Activated B cell treated with CpG ODN at 0.5 μM for 24 hours (primary cell): ENCODE results near the gene ANKIB1. TPM values are rescaled to one million over a fixed set of nuclear protein-coding genes. Genes with fewer than 3 reads are reported as not detected.

Source experiments
- ATAC-seq: fragments of 200-7000 bp; cut with Tn5 transposase; one replicate; pipeline ENCODE4 v1.10.0; 2021; ENCODE audit warnings: low read depth, mild to moderate bottlenecking, moderate library complexity
- CTCF ChIA-PET: fragments of 350-600 bp; sonication (Branson Sonifier 250); formaldehyde crosslinking; loops from one replicate; lab custom pipeline; 2021; ENCODE audit warnings: antibody characterized with exemption; lab: Charles Lee
- POLR2A ChIA-PET: fragments of 350-600 bp; sonication (Branson Sonifier 250); formaldehyde crosslinking; loops from one replicate; lab custom pipeline; 2021; ENCODE audit warnings: antibody characterized with exemption; lab: Charles Lee
- DNase-seq: peaks from one replicate; pipeline ENCODE4 v3.0.0; 2022
- H3K27ac Mint-ChIP-seq: one replicate; pipeline ENCODE4 v1.8.0; 2020; ENCODE audit warnings: mixed read lengths
- H3K27me3 Mint-ChIP-seq: one replicate; pipeline ENCODE4 v1.8.0; 2021; ENCODE audit warnings: mixed read lengths
- H3K36me3 Mint-ChIP-seq: one replicate; pipeline ENCODE4 v1.8.0; 2021; ENCODE audit warnings: low read depth, mixed read lengths
- H3K4me1 Mint-ChIP-seq: one replicate; pipeline ENCODE4 v1.8.0; 2021; ENCODE audit warnings: mixed read lengths
- H3K4me3 Mint-ChIP-seq: one replicate; pipeline ENCODE4 v1.8.0; 2020; ENCODE audit warnings: mild to moderate bottlenecking, mixed read lengths
- H3K9me3 Mint-ChIP-seq: one replicate; pipeline ENCODE4 v1.8.0; 2020; ENCODE audit warnings: mixed read lengths
- CTCF ChIP-seq: fragments of 200-600 bp; IDR thresholded peaks from one replicate; pipeline ENCODE4 v1.8.0; 2022; ENCODE audit warnings: antibody characterized with exemption, mild to moderate bottlenecking
- intact Hi-C: fragments of 100-400 bp; cut with micrococcal nuclease; formaldehyde crosslinking; loops from one replicate; pipeline ENCODE4 v1.15.1; 2024
- total RNA-seq: library from RNA; stranded (reverse); gene quantifications from 2 replicates; pipeline ENCODE4 v1.2.3, GENCODE V29; 2022

The ANKIB1 gene
- total RNA-seq, 1 donor from 2014 or later = 50.6 TPM

DNA sequence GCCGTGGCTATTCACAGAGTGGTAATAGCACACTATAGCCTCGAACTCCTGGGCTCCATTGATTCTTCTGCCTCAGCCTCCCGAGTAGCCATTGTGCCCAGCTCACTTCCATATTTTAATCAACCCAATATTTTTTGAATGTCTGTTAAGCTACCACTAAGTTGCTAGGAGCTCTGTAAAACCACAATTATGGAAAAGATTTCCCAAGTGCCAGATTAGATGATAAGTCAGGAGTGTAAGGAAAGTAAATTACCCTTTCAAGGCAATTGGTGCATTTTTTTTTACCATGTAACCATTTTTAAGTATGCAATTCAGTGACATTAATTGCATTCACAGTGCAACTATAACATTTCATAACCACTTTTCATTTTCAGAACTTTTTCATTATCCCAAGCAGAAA lies 114.0 kb downstream of the ANKIB1 start:
- Mint-ChIP-seq H3K36me3 (peaks cover 55% of the 10 kb centered on the region), H3K4me3 (no peak overlapping the region), H3K9me3 (no peaks in the 10 kb centered on the region), H3K4me1 (no peaks in the 10 kb centered on the region), H3K27me3 (no peaks in the 10 kb centered on the region), H3K27ac (no peak overlapping the region)
- ATAC-seq (no peak), DNase-seq (no peak)
- intact Hi-C loops = no loop called here
- CTCF ChIA-PET = no interaction called here
- TF ChIP-seq CTCF = no peak
- POLR2A ChIA-PET = no interaction called here

GRCh38 chr7:92360387-92360786 lies 114.6 kb downstream of the ANKIB1 start:
- Mint-ChIP-seq H3K4me3 (no peak overlapping the region), H3K9me3 (no peaks in the 10 kb centered on the region), H3K36me3 (peaks cover 53% of the 10 kb centered on the region), H3K27ac (no peak overlapping the region), H3K27me3 (no peaks in the 10 kb centered on the region), H3K4me1 (no peaks in the 10 kb centered on the region)
- TF ChIP-seq CTCF = no peak
- ChIA-PET CTCF (no interaction called here), POLR2A (no interaction called here)
- intact Hi-C loops = no loop called here
- ATAC-seq = no peak
- DNase-seq = no peak

DNA sequence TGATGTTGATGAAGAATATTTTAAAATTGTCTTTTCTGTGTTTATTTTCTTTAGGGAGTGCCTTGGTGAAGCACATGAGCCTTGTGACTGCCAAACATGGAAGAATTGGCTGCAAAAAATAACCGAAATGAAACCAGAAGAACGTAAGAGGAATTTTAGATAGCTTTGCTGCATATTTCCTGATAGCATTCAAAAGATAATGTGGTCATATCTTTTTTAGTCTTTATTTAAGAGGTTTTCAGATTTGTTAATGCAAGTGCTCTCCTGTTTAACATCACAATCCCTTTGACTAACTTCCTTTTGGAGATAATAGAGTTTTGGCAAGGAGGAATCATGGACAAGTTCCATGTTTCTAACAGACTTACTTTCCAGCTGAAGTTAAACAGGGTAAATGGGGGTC lies 116.4 kb downstream of the ANKIB1 start:
- no peaks in the 10 kb centered on the region for H3K9me3 Mint-ChIP-seq
- DNase-seq (no peak), ATAC-seq (no peak)
- no peak for TF ChIP-seq CTCF
- CTCF ChIA-PET = no interaction called here
- no peaks in the 10 kb centered on the region for H3K27me3 Mint-ChIP-seq
- POLR2A ChIA-PET = no interaction called here
- no peaks in the 10 kb centered on the region for H3K4me1 Mint-ChIP-seq
- peaks cover 61% of the 10 kb centered on the region for H3K36me3 Mint-ChIP-seq
- H3K27ac Mint-ChIP-seq = no peak overlapping the region
- no peak overlapping the region for H3K4me3 Mint-ChIP-seq
- intact Hi-C loops = no loop called here

DNA sequence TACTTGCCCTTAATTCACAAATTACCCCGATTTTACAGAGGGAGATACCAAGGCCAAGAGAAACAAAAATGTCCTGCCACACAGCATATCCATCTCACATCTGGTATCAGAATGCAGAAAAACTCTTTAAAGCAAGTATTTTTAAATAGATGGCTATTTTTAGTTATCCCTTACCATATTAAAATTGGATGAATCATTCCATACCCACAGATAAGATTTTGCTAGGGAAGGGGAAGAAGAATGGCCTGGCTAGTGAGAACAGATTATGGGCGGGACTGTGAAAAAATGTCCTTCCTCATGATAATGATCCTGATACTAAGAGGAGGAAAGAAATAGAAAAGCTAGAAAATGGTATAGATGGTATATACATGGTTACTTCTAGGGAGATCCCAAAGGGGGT lies 121.0 kb downstream of the ANKIB1 start:
- no peak for TF ChIP-seq CTCF
- ChIA-PET POLR2A (no interaction called here), CTCF (no interaction called here)
- Mint-ChIP-seq H3K9me3 (no peaks in the 10 kb centered on the region), H3K36me3 (peaks cover 61% of the 10 kb centered on the region), H3K4me3 (no peak overlapping the region), H3K4me1 (no peaks in the 10 kb centered on the region), H3K27me3 (no peaks in the 10 kb centered on the region), H3K27ac (no peak overlapping the region)
- DNase-seq = no peak
- intact Hi-C loops = no loop called here
- no peak for ATAC-seq

GRCh38 chr7:92368741-92369140 lies 123.0 kb downstream of the ANKIB1 start:
- Mint-ChIP-seq H3K27me3 (no peaks in the 10 kb centered on the region), H3K4me1 (no peaks in the 10 kb centered on the region), H3K27ac (no peak overlapping the region), H3K9me3 (no peaks in the 10 kb centered on the region), H3K4me3 (no peak overlapping the region), H3K36me3 (peaks cover 50% of the 10 kb centered on the region)
- no peak for ATAC-seq
- TF ChIP-seq CTCF = no peak
- DNase-seq = no peak
- ChIA-PET POLR2A (no interaction called here), CTCF (no interaction called here)
- intact Hi-C loops = no loop called here
